Spleen (tissue), 11 donors: Measurements from ENCODE around the gene TMCC1. TPM values are rescaled to one million over a fixed set of nuclear protein-coding genes. Genes with fewer than 3 reads are reported as not detected.
A peak's percentile ranks its signal among the peaks of the same experiment; 100 is the strongest.

ENCODE experiments used
- DNase-seq: peaks from one replicate; pipeline ENCODE4 v3.0.0-alpha.2; 2020
- H3K27ac ChIP-seq, 8 donors: fragments of 200-600 bp; sonication (generic) in 7 of 8; 1 replicate in 4 of 8; 2 replicates in 4 of 8; pipeline versions ENCODE4 v1.5.0 to v1.8.0; 2016 to 2021; ENCODE audit warnings: inconsistent platforms in 4 of 8, mild to moderate bottlenecking in 4 of 8, moderate library complexity in 1 of 8
- H3K27me3 ChIP-seq, 7 donors: fragments of 200-600 bp; sonication (generic) in 6 of 7; replicated peaks in 1 of 7; 1 replicate in 4 of 7; 2 replicates in 3 of 7; pipeline versions ENCODE4 v1.5.0 to v1.8.0; 2016 to 2021; ENCODE audit warnings: inconsistent platforms in 3 of 7, mild to moderate bottlenecking in 1 of 7
- H3K36me3 ChIP-seq, 6 donors: fragments of 200-600 bp; sonication (generic) in 5 of 6; 1 replicate in 4 of 6; 2 replicates in 2 of 6; pipeline versions ENCODE4 v1.5.0 to v1.8.0; 2016 to 2021; ENCODE audit warnings: inconsistent platforms in 2 of 6
- H3K4me1 ChIP-seq, 6 donors: fragments of 200-600 bp; sonication (generic) in 5 of 6; 1 replicate in 3 of 6; 2 replicates in 3 of 6; pipeline versions ENCODE4 v1.5.0 to v1.8.0; 2016 to 2021; ENCODE audit warnings: inconsistent platforms in 3 of 6
- H3K4me3 ChIP-seq, 8 donors: fragments of 200-600 bp; sonication (generic) in 7 of 8; 1 replicate in 4 of 8; 2 replicates in 4 of 8; pipeline versions ENCODE4 v1.5.0 to v1.8.0; 2016 to 2021; ENCODE audit warnings: inconsistent platforms in 4 of 8, mild to moderate bottlenecking in 4 of 8, moderate library complexity in 2 of 8
- H3K9me3 ChIP-seq, 8 donors: fragments of 200-600 bp; sonication (generic) in 7 of 8; 1 replicate in 4 of 8; 2 replicates in 4 of 8; pipeline versions ENCODE4 v1.5.0 to v1.8.0; 2016 to 2021; ENCODE audit warnings: inconsistent platforms in 4 of 8
- POLR2A ChIP-seq, 3 donors: fragments of 450-650 bp; IDR thresholded peaks; one replicate each; pipeline ENCODE4 v1.5.1; 2017; ENCODE audit warnings: antibody characterized with exemption in 3 of 3, mild to moderate bottlenecking in 1 of 3
- POLR2AphosphoS5 ChIP-seq, 3 donors: sonication (generic); formaldehyde crosslinking; IDR thresholded peaks; one replicate each; pipeline ENCODE4 v1.5.1; 2017; ENCODE audit warnings: antibody characterized with exemption in 3 of 3
- WGBS, 5 donors: extraction: QIAGEN DNeasy Blood & Tissue Kit in 3 of 5; methylation state at CpG; one replicate each; pipeline versions ENCODE4 v1.1.5 to v1.1.7; 2013 to 2018; 5-methylcytosine and 5-hydroxymethylcytosine counted together
- intact Hi-C: fragments of 100-400 bp; cut with DNase I; formaldehyde crosslinking; loops from one replicate; pipeline ENCODE4 v1.15.0; 2023; ENCODE audit warnings: low total_unique reads
- polyA plus RNA-seq, 3 donors: library from polyadenylated mRNA; stranded (reverse); fragments of 200-250 nt; gene quantifications; one replicate each; pipeline ENCODE4 v1.2.1, GENCODE V29; 2013
- total RNA-seq, 7 donors: library from RNA; depleted of rRNA in 3 of 7; stranded (reverse); fragments of >200 nt in 3 of 7; fragmentation: NEBNext Ultra II Directional in 4 of 7; extraction: Animal tissue kit (Norgen Biotek cat#: 25700) in 4 of 7; gene quantifications; one replicate each; pipeline versions ENCODE4 v1.1.0 to v1.2.1, GENCODE V29; 2016 to 2021
- TF ChIP-seq, protein P1 (sequence below), 11 experiments: fragments of 200-600 bp in 7 of 11; fragments of 450-650 bp in 4 of 11; sonication (generic) in 4 of 11; IDR thresholded peaks in 8 of 11; conservative IDR thresholded peaks in 3 of 11; 1 replicate in 7 of 11; 2 replicates in 4 of 11; pipeline versions ENCODE4 v1.4.0 to v1.8.0; 2016 to 2021; ENCODE audit warnings: antibody characterized with exemption in 11 of 11, inconsistent platforms in 4 of 11, mild to moderate bottlenecking in 1 of 11
- donor health status: healthy with polysubstance abuse.
- donor health status: DM: no; HTN: no; CAD: no; lungs with moderate emphysema.
- donor health status: DM: no; HTN: no; CAD: no.
- donor health status: Bipolar disorder and iron deficiency.
- donor health status: healthy.
- donor health status: DM: no; HTN: no; CAD: no.
- donor health status: DM: yes; HTN: yes; CAD: no.

TMCC1 gene
- total and polyA plus RNA-seq, 10 donors: 4.5 to 45.5 (median 32.5) TPM

DNA sequence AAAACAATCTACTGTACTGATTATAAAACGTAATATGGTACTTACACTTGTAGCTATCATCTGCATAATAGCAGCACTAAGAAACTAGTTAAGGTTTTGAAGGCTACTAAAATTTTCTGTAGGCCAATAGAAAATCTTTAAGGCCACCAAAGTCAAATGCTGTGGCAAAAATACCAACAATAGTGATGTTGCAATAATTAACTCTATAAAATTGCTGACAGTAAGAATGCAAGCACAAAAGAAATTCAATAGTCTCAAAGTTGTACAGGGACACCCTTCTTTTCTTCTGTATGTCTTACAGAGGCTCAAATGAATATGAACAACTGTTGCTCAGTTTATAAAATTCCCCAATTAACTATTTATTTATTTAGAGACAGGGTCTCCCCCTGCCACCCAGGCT, 62.0 kb downstream of the TMCC1 start:
- DNase-seq: no peak
- H3K4me1 ChIP-seq: peaks cover 4 to 44% (median 15%) of the 10 kb centered on the region in 6 donors
- 90 to 98% (median 96%) methylated on average over 1 of the region's 1 CpG for WGBS, 5 donors
- H3K4me3 ChIP-seq: no peak overlapping the region
- intact Hi-C loops: no loop called here
- TF ChIP-seq POLR2AphosphoS5 (IDR thresholded peaks at IDR 0.05): no peak
- TF ChIP-seq, protein P1, sequence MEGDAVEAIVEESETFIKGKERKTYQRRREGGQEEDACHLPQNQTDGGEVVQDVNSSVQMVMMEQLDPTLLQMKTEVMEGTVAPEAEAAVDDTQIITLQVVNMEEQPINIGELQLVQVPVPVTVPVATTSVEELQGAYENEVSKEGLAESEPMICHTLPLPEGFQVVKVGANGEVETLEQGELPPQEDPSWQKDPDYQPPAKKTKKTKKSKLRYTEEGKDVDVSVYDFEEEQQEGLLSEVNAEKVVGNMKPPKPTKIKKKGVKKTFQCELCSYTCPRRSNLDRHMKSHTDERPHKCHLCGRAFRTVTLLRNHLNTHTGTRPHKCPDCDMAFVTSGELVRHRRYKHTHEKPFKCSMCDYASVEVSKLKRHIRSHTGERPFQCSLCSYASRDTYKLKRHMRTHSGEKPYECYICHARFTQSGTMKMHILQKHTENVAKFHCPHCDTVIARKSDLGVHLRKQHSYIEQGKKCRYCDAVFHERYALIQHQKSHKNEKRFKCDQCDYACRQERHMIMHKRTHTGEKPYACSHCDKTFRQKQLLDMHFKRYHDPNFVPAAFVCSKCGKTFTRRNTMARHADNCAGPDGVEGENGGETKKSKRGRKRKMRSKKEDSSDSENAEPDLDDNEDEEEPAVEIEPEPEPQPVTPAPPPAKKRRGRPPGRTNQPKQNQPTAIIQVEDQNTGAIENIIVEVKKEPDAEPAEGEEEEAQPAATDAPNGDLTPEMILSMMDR (IDR thresholded peaks at IDR 0.05 in 8 of 11, conservative IDR thresholded peaks at IDR 0.05 in 3 of 11): no peak
- no peaks in the 10 kb centered on the region for H3K9me3 ChIP-seq
- no peak overlapping the region for H3K27ac ChIP-seq
- H3K27me3 ChIP-seq: no peaks in the 10 kb centered on the region
- H3K36me3 ChIP-seq: no peaks in the 10 kb centered on the region

DNA sequence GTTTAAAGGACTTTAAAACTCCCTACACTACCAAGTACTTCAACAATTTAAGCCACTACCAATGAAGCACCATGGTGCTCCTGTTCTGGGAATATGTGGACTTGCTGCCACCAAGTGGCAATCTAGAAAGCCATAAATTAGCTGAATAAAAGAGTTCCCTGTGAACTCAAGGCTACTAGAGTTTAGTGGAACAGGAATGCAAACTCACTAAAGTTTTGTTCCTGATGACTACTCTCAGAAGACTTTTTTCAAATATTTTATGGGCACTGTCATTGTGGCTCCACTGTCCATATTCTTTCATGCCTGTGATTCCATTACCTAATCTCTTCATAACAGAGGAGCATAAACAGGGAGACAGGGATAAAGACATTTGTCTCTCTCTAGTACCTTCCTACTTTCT, 63.9 kb downstream of the TMCC1 start:
- Histone ChIP-seq H3K9me3 (no peaks in the 10 kb centered on the region), H3K36me3 (no peaks in the 10 kb centered on the region), H3K4me1 (peaks cover 4 to 57% (median 19%) of the 10 kb centered on the region in 6 donors), H3K4me3 (no peak overlapping the region), H3K27me3 (no peaks in the 10 kb centered on the region), H3K27ac (peak overlapping the region in 3 of 8 donors; percentile 25 to 43 (median 37))
- intact Hi-C loops: loop anchor here (5.0 kb wide), 3 partner anchors 182 to 337 kb away; no protein-coding TSS in a partner anchor
- TF ChIP-seq, protein P1 (IDR thresholded peaks at IDR 0.05 in 8 of 11, conservative IDR thresholded peaks at IDR 0.05 in 3 of 11): peak in 10 of 11 experiments; percentile 20 to 67 (median 56)
- TF ChIP-seq POLR2AphosphoS5 (IDR thresholded peaks at IDR 0.05) (no peak), POLR2A (IDR thresholded peaks at IDR 0.05) (no peak)
- no peak for DNase-seq

DNA sequence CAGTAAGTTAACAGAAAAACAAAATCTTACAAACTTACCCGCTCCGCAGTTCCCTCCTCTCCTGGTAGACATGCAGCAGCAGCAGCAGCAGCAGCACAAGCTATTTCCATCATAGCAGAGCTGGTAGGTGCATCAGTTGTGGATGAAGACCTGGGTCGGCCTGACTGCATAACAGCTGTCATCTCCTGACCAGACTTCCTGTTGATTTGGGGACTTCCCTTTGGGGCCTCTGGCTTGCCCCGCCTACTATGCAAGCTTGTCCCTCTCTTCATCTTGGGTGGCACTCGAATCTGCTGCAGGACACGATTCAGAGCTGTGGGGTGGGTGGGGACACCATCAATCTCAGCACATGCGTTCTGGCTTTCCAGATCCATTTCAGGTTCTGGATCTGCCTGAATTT, 65.7 kb downstream of the TMCC1 start:
- no peaks in the 10 kb centered on the region for H3K9me3 ChIP-seq
- H3K4me1 ChIP-seq: peaks cover 4 to 75% (median 29%) of the 10 kb centered on the region in 6 donors
- 43 to 50% (median 45%) methylated on average over 7 of the region's 7 CpGs for WGBS, 5 donors
- peak overlapping the region in 1 of 8 donors; percentile 51 for H3K27ac ChIP-seq
- no peaks in the 10 kb centered on the region for H3K36me3 ChIP-seq
- peak; percentile 84 for DNase-seq
- H3K27me3 ChIP-seq: no peaks in the 10 kb centered on the region
- TF ChIP-seq POLR2AphosphoS5 (IDR thresholded peaks at IDR 0.05): peak in 2 of 3 donors; percentile 32 to 40
- TF ChIP-seq, protein P1 (IDR thresholded peaks at IDR 0.05 in 8 of 11, conservative IDR thresholded peaks at IDR 0.05 in 3 of 11): no peak
- TF ChIP-seq POLR2A (IDR thresholded peaks at IDR 0.05): no peak
- intact Hi-C loops: loop anchor here (5.0 kb wide), 3 partner anchors 180 to 335 kb away; no protein-coding TSS in a partner anchor
- no peak overlapping the region for H3K4me3 ChIP-seq

DNA sequence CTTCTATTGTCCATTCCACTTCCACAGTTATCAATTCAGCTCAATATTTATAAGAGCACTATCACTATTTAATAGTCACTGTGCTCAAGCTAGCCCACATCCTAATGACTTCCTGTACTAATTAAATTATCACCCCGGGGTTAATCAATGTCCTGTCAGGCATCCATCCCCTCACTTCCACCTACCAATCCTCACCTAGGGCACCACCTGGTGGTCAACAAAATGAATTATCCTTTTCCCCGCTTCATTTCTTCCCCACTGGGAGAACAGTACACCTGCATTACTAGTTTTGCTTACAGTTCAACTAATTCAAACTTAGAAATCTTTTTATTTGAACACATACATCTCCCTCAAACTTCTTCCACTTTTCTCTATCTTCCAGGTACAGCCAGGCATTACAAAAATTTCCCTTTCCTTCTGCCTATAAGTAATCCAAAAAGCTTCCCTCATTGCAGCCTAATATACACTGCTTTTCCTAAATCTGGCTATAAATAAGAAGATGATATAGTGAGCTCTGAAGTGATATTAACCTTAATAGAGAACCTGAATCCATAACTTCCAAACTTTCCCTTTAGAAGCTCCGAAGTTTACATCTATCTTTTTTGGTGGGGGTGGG, 68.5 kb downstream of the TMCC1 start:
- H3K27ac ChIP-seq: no peak overlapping the region
- TF ChIP-seq, protein P1 (IDR thresholded peaks at IDR 0.05 in 8 of 11, conservative IDR thresholded peaks at IDR 0.05 in 3 of 11): peak; percentile 35 to 77 (median 69)
- no peak for TF ChIP-seq POLR2A (IDR thresholded peaks at IDR 0.05)
- H3K4me1 ChIP-seq: peaks cover 4 to 95% (median 34%) of the 10 kb centered on the region in 6 donors
- H3K4me3 ChIP-seq: no peak overlapping the region
- no peaks in the 10 kb centered on the region for H3K9me3 ChIP-seq
- no peak for DNase-seq
- intact Hi-C loops: loop anchor here (5.0 kb wide), 3 partner anchors 178 to 333 kb away; no protein-coding TSS in a partner anchor
- peaks cover 0 to 11% (median 0%) of the 10 kb centered on the region in 6 donors for H3K36me3 ChIP-seq
- 44 to 55% (median 47%) methylated on average over 3 of the region's 3 CpGs for WGBS, 5 donors
- no peaks in the 10 kb centered on the region for H3K27me3 ChIP-seq
